ENCODE measurements around the gene DGKI. TPM values are rescaled to one million over a fixed set of nuclear protein-coding genes. Genes with fewer than 3 reads are reported as not detected.

DGKI gene

GRCh38 chr7:137331378-137331777, 515.4 kb downstream of the DGKI start:
- no peak overlapping the region for H3K27ac ChIP-seq (ENCODE audit: low read length, poor library complexity, severe bottlenecking)
- peak overlapping the region; percentile 12 for H3K9ac ChIP-seq (ENCODE audit: low read length)
- H3K18ac ChIP-seq (ENCODE audit: low read depth in 1 of 2, low read length in 2 of 2) = no peak overlapping the region
- H2AK5ac ChIP-seq (ENCODE audit: low read length, severe bottlenecking) = no peak overlapping the region
- no peak overlapping the region for H2AFZ ChIP-seq (ENCODE audit: low read depth, low read length)
- H2BK120ac ChIP-seq (ENCODE audit: low read depth, low read length) = no peak overlapping the region
- no peak overlapping the region for H2BK12ac ChIP-seq (ENCODE audit: low read length in 2 of 2)
- no peak overlapping the region for H4K8ac ChIP-seq (ENCODE audit: low read length)
- no peak overlapping the region for H3K4me2 ChIP-seq (ENCODE audit: low read length, poor library complexity, severe bottlenecking)
- no peaks in the 10 kb centered on the region for H3K79me1 ChIP-seq (replicated peaks; ENCODE audit: low read length, poor library complexity, severe bottlenecking)
- H3K4ac ChIP-seq (ENCODE audit: low read depth in 1 of 2, low read length in 2 of 2) = no peak overlapping the region
- H3K23ac ChIP-seq (ENCODE audit: low read length in 2 of 2) = no peak overlapping the region
- H3K9me3 ChIP-seq (ENCODE audit: control insufficient read depth, low read length) = no peaks in the 10 kb centered on the region
- no peaks in the 10 kb centered on the region for H3K4me1 ChIP-seq (ENCODE audit: control insufficient read depth, insufficient read depth, low read depth, low read length)
- no peak overlapping the region for H2BK15ac ChIP-seq (ENCODE audit: low read depth, poor library complexity, severe bottlenecking)
- no peak overlapping the region for H3K14ac ChIP-seq (ENCODE audit: low read length in 2 of 2)
- no peak overlapping the region for H4K91ac ChIP-seq (ENCODE audit: low read length)
- no peak for DNase-seq
- no peak overlapping the region for H3K4me3 ChIP-seq (ENCODE audit: insufficient read depth in 1 of 2, low read depth in 1 of 2, low read length in 2 of 2)
- no peaks in the 10 kb centered on the region for H3K36me3 ChIP-seq (ENCODE audit: control insufficient read depth in 1 of 2, insufficient read depth in 2 of 2, low read depth in 1 of 2, low read length in 2 of 2)
- no peaks in the 10 kb centered on the region for H3K27me3 ChIP-seq (ENCODE audit: control insufficient read depth in 1 of 2, insufficient read depth in 1 of 2, low read length in 2 of 2)
- WGBS = 84% methylated on average over 8 of the region's 8 CpGs
- H2BK5ac ChIP-seq (ENCODE audit: low read depth, low read length, poor library complexity, severe bottlenecking) = no peak overlapping the region

Small RNAs within 50 kb of the gene (small RNA-seq; reads per million reads assigned to genes)
- gene AC090498.1 (ENCODE audit: low read depth) = not detected
